ENCODE results near the gene IL32. TPM values are rescaled to one million over a fixed set of nuclear protein-coding genes. Genes with fewer than 3 reads are reported as not detected.

The IL32 gene
- total RNA-seq, 4 donors from 2014 or later, result 45.4 to 79.0 (median 54.6) TPM

- DNase-seq (peak; percentile 50 to 74), ATAC-seq (peak; percentile 24 to 34)
- peak overlapping the region in 1 of 4 donors; percentile 25 for H3K27ac ChIP-seq
- peaks cover 31 to 41% (median 38%) of the 10 kb centered on the region in 3 donors for H3K27me3 ChIP-seq
- TF ChIP-seq CTCF (IDR thresholded peaks at IDR 0.05 in 4 of 5, conservative IDR thresholded peaks at IDR 0.05 in 1 of 5) (peak; percentile 23 to 84 (median 77)), POLR2A (IDR thresholded peaks at IDR 0.05) (no peak)
- in situ Hi-C loops (cut with MboI; ENCODE audit: low sequenced_read_pairs in 4 of 4), result no loop called here
- peaks cover 0 to 19% of the 10 kb centered on the region in 2 donors for H3K36me3 ChIP-seq
- H3K4me1 ChIP-seq, result peaks cover 14 to 28% of the 10 kb centered on the region in 2 donors
- H3K9me3 ChIP-seq, result no peaks in the 10 kb centered on the region
- no peak overlapping the region for H3K4me3 ChIP-seq
- intact Hi-C loops (cut with DNase I; ENCODE audit: low total_unique reads), result loop anchor here (1.0 kb wide), 1 partner anchor 25 kb away; no protein-coding TSS in a partner anchor
Measured at GRCh38 chr16:3027983-3028715, 37.3 kb upstream of the IL32 start.

- in situ Hi-C loops (cut with MboI; ENCODE audit: low sequenced_read_pairs in 4 of 4), result no loop called here
- DNase-seq (no peak), ATAC-seq (no peak)
- intact Hi-C loops (cut with DNase I; ENCODE audit: low total_unique reads), result loop anchor here (1.0 kb wide), 1 partner anchor 26 kb away; no protein-coding TSS in a partner anchor
- Histone ChIP-seq H3K4me3 (no peak overlapping the region), H3K9me3 (no peaks in the 10 kb centered on the region), H3K27me3 (peaks cover 37 to 47% (median 38%) of the 10 kb centered on the region in 3 donors), H3K36me3 (peaks cover 0 to 19% of the 10 kb centered on the region in 2 donors), H3K27ac (no peak overlapping the region), H3K4me1 (peaks cover 8 to 21% of the 10 kb centered on the region in 2 donors)
- TF ChIP-seq CTCF (IDR thresholded peaks at IDR 0.05 in 4 of 5, conservative IDR thresholded peaks at IDR 0.05 in 1 of 5) (no peak), POLR2A (IDR thresholded peaks at IDR 0.05) (no peak)
Measured at GRCh38 chr16:3028716-3029319, 36.6 kb upstream of the IL32 start.

- Histone ChIP-seq H3K9me3 (no peaks in the 10 kb centered on the region), H3K4me3 (no peak overlapping the region), H3K36me3 (peaks cover 0 to 19% of the 10 kb centered on the region in 2 donors), H3K27me3 (peaks cover 38 to 54% (median 43%) of the 10 kb centered on the region in 3 donors), H3K4me1 (peaks cover 3 to 16% of the 10 kb centered on the region in 2 donors), H3K27ac (no peak overlapping the region)
- TF ChIP-seq CTCF (IDR thresholded peaks at IDR 0.05 in 4 of 5, conservative IDR thresholded peaks at IDR 0.05 in 1 of 5) (no peak), POLR2A (IDR thresholded peaks at IDR 0.05) (no peak)
- no peak for DNase-seq
- ATAC-seq, result no peak
- in situ Hi-C loops (cut with MboI; ENCODE audit: low sequenced_read_pairs in 4 of 4), result no loop called here
- intact Hi-C loops (cut with DNase I; ENCODE audit: low total_unique reads), result no loop called here
Measured at GRCh38 chr16:3029491-3030221, 35.8 kb upstream of the IL32 start.

GRCh38 chr16:3030222-3031212, 34.9 kb upstream of the IL32 start:
- intact Hi-C loops (cut with DNase I; ENCODE audit: low total_unique reads) (loop anchor here (1.0 kb wide), 1 partner anchor 44 kb away; no protein-coding TSS in a partner anchor), in situ Hi-C loops (cut with MboI; ENCODE audit: low sequenced_read_pairs in 4 of 4) (no loop called here)
- Histone ChIP-seq H3K4me1 (peaks cover 0 to 8% of the 10 kb centered on the region in 2 donors), H3K9me3 (no peaks in the 10 kb centered on the region), H3K27me3 (peaks cover 43 to 60% (median 51%) of the 10 kb centered on the region in 3 donors), H3K36me3 (peaks cover 0 to 19% of the 10 kb centered on the region in 2 donors), H3K27ac (no peak overlapping the region), H3K4me3 (no peak overlapping the region)
- ATAC-seq (no peak), DNase-seq (no peak)
- TF ChIP-seq POLR2A (IDR thresholded peaks at IDR 0.05), result no peak
- no peak for TF ChIP-seq CTCF (IDR thresholded peaks at IDR 0.05 in 4 of 5, conservative IDR thresholded peaks at IDR 0.05 in 1 of 5)
